Ovary (tissue), 9 donors: ENCODE data around the gene MMP14. TPM values are rescaled to one million over a fixed set of nuclear protein-coding genes. Genes with fewer than 3 reads are reported as not detected.
A peak's percentile ranks its signal among the peaks of the same experiment; 100 is the strongest.

ENCODE experiments used
- DNase-seq, 5 donors: peaks; one replicate each; pipeline ENCODE4 v3.0.0-alpha.2; 2019 to 2020
- H3K27ac ChIP-seq, 2 donors: fragments of 200-600 bp; one replicate each; pipeline versions ENCODE4 v1.5.1 to v1.8.0; 2019 to 2022
- H3K27me3 ChIP-seq: fragments of 200-600 bp; one replicate; pipeline ENCODE4 v1.8.0; 2022
- H3K36me3 ChIP-seq: fragments of 200-600 bp; sonication (generic); one replicate; pipeline ENCODE4 v1.5.1; 2019
- H3K4me1 ChIP-seq: one replicate; pipeline ENCODE4 v1.8.1; 2013; ENCODE audit warnings: mild to moderate bottlenecking, moderate library complexity; ENCODE audit not compliant: insufficient read depth
- H3K4me3 ChIP-seq: fragments of 200-600 bp; sonication (generic); one replicate; pipeline ENCODE4 v1.5.1; 2017
- H3K9me3 ChIP-seq, 2 donors: fragments of 200-600 bp in 1 of 2; sonication (generic) in 1 of 2; one replicate each; pipeline versions ENCODE4 v1.5.1 to v1.8.1; 2013 to 2019; ENCODE audit warnings: mild to moderate bottlenecking in 1 of 2, moderate library complexity in 1 of 2
- EP300 ChIP-seq: sonication (generic); formaldehyde crosslinking; IDR thresholded peaks from one replicate; pipeline ENCODE4 v1.6.1; 2017; ENCODE audit warnings: antibody characterized with exemption
- POLR2A ChIP-seq: fragments of 450-650 bp; IDR thresholded peaks from one replicate; pipeline ENCODE4 v1.6.1; 2017; ENCODE audit warnings: antibody characterized with exemption, mild to moderate bottlenecking, moderate library complexity
- WGBS, 3 donors: extraction: QIAGEN DNeasy Blood & Tissue Kit in 1 of 3; methylation state at CpG; one replicate each; pipeline versions ENCODE4 v1.1.5 to v1.1.7; 2013 to 2017; 5-methylcytosine and 5-hydroxymethylcytosine counted together
- intact Hi-C, 4 donors: fragments of 100-400 bp; cut with DNase I; formaldehyde crosslinking; loops; one replicate each; pipeline versions ENCODE4 v1.11.0 to v1.15.1; 2022 to 2023
- polyA plus RNA-seq, 2 donors: library from polyadenylated mRNA; stranded (reverse); fragments of 200-250 nt in 1 of 2; fragments of 350-450 nt in 1 of 2; fragmentation: Illumina TruSeq in 1 of 2; extraction: RNeasy Lipid Tissue Mini Kit (QIAGEN cat#74804) in 1 of 2; gene quantifications; one replicate each; pipeline ENCODE4 v1.2.3, GENCODE V29; 2013 to 2014
- total RNA-seq, 7 donors: library from RNA; depleted of rRNA in 2 of 7; stranded (reverse); fragments of >200 nt in 2 of 7; fragmentation: NEBNext Ultra II Directional in 3 of 7; extraction: Animal tissue kit (Norgen Biotek cat#: 25700) in 3 of 7; gene quantifications; one replicate each; pipeline versions ENCODE4 v1.1.0 to v1.2.4, GENCODE V29; 2016 to 2023
- TF ChIP-seq, protein P1 (sequence below), 3 donors: fragments of 450-650 bp in 2 of 3; fragments of 200-600 bp in 1 of 3; IDR thresholded peaks; one replicate each; pipeline versions ENCODE4 v1.5.1 to v1.8.0; 2016 to 2022; ENCODE audit warnings: antibody characterized with exemption in 3 of 3, mild to moderate bottlenecking in 1 of 3
- donor health status: DM: no; HTN: no; CAD: no; lungs with moderate emphysema.
- donor health status: DM: no; HTN: no; CAD: no.
- donor health status: Bipolar disorder and iron deficiency.
- donor health status: DM: yes; HTN: yes; CAD: no.
- donor health status: DM: no; HTN: no; CAD: no.
- donor health status: DM: yes; HTN: yes; CAD: no.

The MMP14 gene
- total and polyA plus RNA-seq, 9 donors, result 70.0 to 267 (median 156) TPM

DNA sequence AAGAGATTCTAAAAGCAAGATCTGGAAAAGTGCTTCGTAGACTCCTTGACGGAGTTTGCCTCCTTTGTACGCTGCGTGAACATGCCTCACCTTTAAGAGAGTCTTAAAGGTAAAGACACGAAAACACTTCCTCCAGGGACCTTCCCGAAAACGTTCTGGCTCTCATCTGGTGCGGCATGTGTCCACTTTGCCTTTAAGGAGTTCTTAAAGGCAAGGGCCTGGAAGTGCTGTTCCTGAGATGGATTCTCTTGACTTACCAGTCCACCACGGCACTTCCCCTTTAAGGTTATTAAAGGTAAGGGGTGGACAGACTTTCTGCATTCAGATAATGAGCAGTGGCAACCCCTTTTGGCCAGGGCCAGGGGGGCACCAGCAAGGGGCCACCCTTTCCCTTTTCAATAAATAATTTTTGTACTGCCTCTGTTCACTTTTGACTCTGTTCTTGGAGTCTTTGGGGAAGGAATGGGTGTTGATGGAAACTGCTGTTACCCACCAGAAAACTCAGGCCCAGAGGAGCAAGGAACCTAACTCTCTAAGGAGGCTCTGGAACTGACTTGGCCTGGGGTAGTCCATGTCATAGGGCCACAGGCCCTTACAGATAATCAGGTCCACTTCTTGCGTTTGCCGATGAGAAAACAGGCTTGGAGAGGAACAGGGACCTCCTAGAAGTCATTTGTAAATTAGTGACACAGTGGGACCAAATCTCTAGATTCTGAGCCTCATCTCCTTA lies 51.0 kb downstream of the MMP14 start:
- WGBS, 3 donors, result 10 to 19% (median 14%) methylated on average over 11 of the region's 11 CpGs
- peaks cover 6% of the 10 kb centered on the region for H3K4me1 ChIP-seq
- no peaks in the 10 kb centered on the region for H3K9me3 ChIP-seq
- H3K27ac ChIP-seq, result peak overlapping the region; percentile 10 to 72
- no peaks in the 10 kb centered on the region for H3K36me3 ChIP-seq
- TF ChIP-seq EP300, result no peak
- no peak for TF ChIP-seq POLR2A
- TF ChIP-seq, protein P1, sequence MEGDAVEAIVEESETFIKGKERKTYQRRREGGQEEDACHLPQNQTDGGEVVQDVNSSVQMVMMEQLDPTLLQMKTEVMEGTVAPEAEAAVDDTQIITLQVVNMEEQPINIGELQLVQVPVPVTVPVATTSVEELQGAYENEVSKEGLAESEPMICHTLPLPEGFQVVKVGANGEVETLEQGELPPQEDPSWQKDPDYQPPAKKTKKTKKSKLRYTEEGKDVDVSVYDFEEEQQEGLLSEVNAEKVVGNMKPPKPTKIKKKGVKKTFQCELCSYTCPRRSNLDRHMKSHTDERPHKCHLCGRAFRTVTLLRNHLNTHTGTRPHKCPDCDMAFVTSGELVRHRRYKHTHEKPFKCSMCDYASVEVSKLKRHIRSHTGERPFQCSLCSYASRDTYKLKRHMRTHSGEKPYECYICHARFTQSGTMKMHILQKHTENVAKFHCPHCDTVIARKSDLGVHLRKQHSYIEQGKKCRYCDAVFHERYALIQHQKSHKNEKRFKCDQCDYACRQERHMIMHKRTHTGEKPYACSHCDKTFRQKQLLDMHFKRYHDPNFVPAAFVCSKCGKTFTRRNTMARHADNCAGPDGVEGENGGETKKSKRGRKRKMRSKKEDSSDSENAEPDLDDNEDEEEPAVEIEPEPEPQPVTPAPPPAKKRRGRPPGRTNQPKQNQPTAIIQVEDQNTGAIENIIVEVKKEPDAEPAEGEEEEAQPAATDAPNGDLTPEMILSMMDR (IDR thresholded peaks at IDR 0.05), result no peak
- no peaks in the 10 kb centered on the region for H3K27me3 ChIP-seq
- peak overlapping the region; percentile 51 for H3K4me3 ChIP-seq
- intact Hi-C loops, result no loop called here
- peak; percentile 58 to 76 (median 66) for DNase-seq

DNA sequence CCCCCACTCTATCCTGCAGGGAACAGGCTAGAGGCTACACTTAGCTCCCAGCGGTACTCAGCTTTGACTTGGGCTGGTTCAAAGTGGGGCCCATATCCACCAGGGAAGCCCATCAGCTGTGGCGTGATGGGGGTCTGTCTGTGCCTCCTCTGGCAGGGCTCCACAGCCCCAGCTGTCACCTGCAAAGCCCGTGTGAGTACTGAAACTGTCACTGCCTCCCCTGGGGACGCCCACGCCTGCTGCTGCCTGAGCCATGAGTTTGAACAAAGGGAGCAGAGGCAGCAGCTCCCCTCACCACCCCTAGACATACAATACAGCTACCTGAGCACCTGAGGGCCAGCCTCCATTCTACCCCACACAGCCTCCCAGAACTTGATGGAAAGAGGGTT lies 51.6 kb downstream of the MMP14 start:
- 72 to 79% (median 73%) methylated on average over 5 of the region's 5 CpGs for WGBS, 3 donors
- no peak for TF ChIP-seq POLR2A
- intact Hi-C loops, result no loop called here
- no peaks in the 10 kb centered on the region for H3K9me3 ChIP-seq
- no peaks in the 10 kb centered on the region for H3K36me3 ChIP-seq
- no peaks in the 10 kb centered on the region for H3K27me3 ChIP-seq
- no peak overlapping the region for H3K4me3 ChIP-seq
- peak overlapping the region in 1 of 2 donors; percentile 72 for H3K27ac ChIP-seq
- H3K4me1 ChIP-seq, result peaks cover 6% of the 10 kb centered on the region
- DNase-seq, result peak in 1 of 5 donors; percentile 36

DNA sequence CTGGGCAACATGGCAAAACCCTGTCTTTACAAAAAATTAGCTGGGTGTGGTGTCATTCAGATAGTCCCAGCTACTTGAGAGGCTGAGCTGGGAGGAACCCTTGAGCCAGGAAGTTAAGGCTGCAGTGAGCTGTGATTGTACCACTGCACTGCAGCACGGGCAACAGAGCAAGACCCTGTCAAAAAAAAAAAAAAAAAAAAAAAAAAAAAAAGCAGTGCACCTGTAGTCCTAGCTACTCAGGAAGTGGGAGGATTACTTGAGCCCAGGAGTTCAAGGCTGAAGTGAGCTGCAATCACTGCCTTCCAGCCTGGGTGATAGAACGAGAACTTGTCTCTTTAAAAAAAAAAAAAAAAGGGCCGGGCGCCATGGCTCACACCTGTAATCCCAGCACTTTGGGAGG lies 52.3 kb downstream of the MMP14 start:
- Histone ChIP-seq H3K27me3 (no peaks in the 10 kb centered on the region), H3K36me3 (no peaks in the 10 kb centered on the region), H3K9me3 (no peaks in the 10 kb centered on the region), H3K4me3 (no peak overlapping the region), H3K27ac (no peak overlapping the region), H3K4me1 (peaks cover 6% of the 10 kb centered on the region)
- TF ChIP-seq POLR2A (no peak), EP300 (no peak)
- TF ChIP-seq, protein P1 (IDR thresholded peaks at IDR 0.05), result no peak
- WGBS, 3 donors, result 56 to 72% (median 69%) methylated on average over 4 of the region's 4 CpGs
- no peak for DNase-seq
- intact Hi-C loops, result no loop called here

DNA sequence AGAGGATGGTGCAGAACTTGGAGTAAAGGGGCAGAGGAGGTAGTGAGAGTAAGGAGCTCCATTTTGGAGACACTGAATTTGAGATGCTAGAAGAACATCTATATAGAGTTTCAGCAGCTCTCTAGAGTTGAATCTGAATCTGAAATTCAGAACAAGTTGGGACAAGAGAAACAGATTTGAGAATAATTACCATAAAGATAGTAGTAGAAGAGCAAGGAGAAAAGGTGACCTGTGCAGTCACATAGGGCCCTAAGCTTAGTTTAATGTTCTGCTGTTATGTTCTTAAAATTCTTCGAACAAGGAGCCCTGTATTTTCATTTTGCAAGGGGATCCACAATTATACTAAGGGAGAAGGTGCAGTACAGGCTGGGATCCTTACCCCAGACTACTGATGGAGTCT lies 54.0 kb downstream of the MMP14 start:
- H3K27me3 ChIP-seq, result no peaks in the 10 kb centered on the region
- H3K9me3 ChIP-seq, result no peaks in the 10 kb centered on the region
- 62 to 76% (median 74%) methylated on average over 1 of the region's 1 CpG for WGBS, 3 donors
- no peak for TF ChIP-seq EP300
- TF ChIP-seq POLR2A, result no peak
- TF ChIP-seq, protein P1 (IDR thresholded peaks at IDR 0.05), result no peak
- H3K36me3 ChIP-seq, result no peaks in the 10 kb centered on the region
- intact Hi-C loops, result no loop called here
- H3K4me3 ChIP-seq, result no peak overlapping the region
- no peak overlapping the region for H3K27ac ChIP-seq
- no peak for DNase-seq
- H3K4me1 ChIP-seq, result peaks cover 6% of the 10 kb centered on the region

DNA sequence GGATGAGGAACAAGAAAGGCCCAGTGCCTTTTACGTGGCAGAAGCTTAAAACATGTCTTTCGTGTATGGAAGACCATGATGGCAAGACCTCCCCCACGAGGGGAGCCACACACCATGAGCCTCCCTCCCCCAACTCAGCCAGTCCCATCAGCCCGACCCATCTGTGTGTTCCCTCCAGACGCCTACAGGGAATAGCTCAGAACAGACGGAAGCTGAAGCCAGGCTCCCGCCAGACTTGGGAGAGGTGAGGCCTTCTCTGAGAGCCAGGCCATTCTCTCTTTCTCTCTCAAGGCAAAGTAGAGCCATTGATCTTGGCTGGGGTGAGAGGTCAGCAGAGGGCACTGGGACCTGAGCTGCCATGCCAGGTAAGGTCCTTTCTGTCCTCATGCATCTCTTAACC lies 56.1 kb downstream of the MMP14 start:
- Histone ChIP-seq H3K36me3 (no peaks in the 10 kb centered on the region), H3K27ac (no peak overlapping the region), H3K9me3 (no peaks in the 10 kb centered on the region), H3K4me1 (peaks cover 6% of the 10 kb centered on the region), H3K4me3 (no peak overlapping the region), H3K27me3 (no peaks in the 10 kb centered on the region)
- WGBS, 3 donors, result 79 to 88% (median 83%) methylated on average over 7 of the region's 7 CpGs
- intact Hi-C loops, result no loop called here
- DNase-seq, result no peak
- TF ChIP-seq EP300 (no peak), POLR2A (no peak)
- TF ChIP-seq, protein P1 (IDR thresholded peaks at IDR 0.05), result no peak
